Liver (tissue), 9 donors: ENCODE measurements around the gene MEF2A. TPM values are rescaled to one million over a fixed set of nuclear protein-coding genes. Genes with fewer than 3 reads are reported as not detected.
A peak's percentile ranks its signal among the peaks of the same experiment; 100 is the strongest.

Experiments used
- DNase-seq: peaks from one replicate; pipeline ENCODE4 v3.0.0-alpha.2; 2017; ENCODE audit warnings: low spot score
- H3K27ac ChIP-seq, 2 donors: one replicate each; pipeline ENCODE4 v1.7.0; 2013; ENCODE audit warnings: inconsistent platforms in 2 of 2, low read length in 2 of 2, control low read depth in 1 of 2, low read depth in 1 of 2, mild to moderate bottlenecking in 1 of 2
- H3K27me3 ChIP-seq, 4 donors: one replicate each; pipeline versions ENCODE4 v1.6.1 to v1.7.0; 2013; ENCODE audit warnings: low read length in 3 of 4, inconsistent platforms in 1 of 4, mild to moderate bottlenecking in 1 of 4, moderate library complexity in 1 of 4; ENCODE audit not compliant: control insufficient read depth in 4 of 4, insufficient read depth in 4 of 4
- H3K36me3 ChIP-seq, 4 donors: one replicate each; pipeline versions ENCODE4 v1.6.1 to v1.7.0; 2013; ENCODE audit warnings: low read length in 3 of 4, mild to moderate bottlenecking in 3 of 4, low read depth in 1 of 4, moderate library complexity in 1 of 4; ENCODE audit not compliant: control insufficient read depth in 4 of 4, insufficient read depth in 3 of 4
- H3K4me1 ChIP-seq, 4 donors: one replicate each; pipeline versions ENCODE4 v1.6.1 to v1.7.0; 2013; ENCODE audit warnings: low read length in 3 of 4, mild to moderate bottlenecking in 3 of 4, moderate library complexity in 1 of 4; ENCODE audit not compliant: control insufficient read depth in 4 of 4, insufficient read depth in 4 of 4
- H3K4me3 ChIP-seq, 3 donors: one replicate each; pipeline versions ENCODE4 v1.6.1 to v1.7.0; 2013; ENCODE audit warnings: low read length in 3 of 3, control low read depth in 1 of 3, low read depth in 1 of 3, mild to moderate bottlenecking in 1 of 3
- H3K9ac ChIP-seq, 2 donors: one replicate each; pipeline ENCODE4 v1.7.0; 2013; ENCODE audit warnings: low read length in 2 of 2, mild to moderate bottlenecking in 2 of 2, moderate library complexity in 2 of 2, control low read depth in 1 of 2, low read depth in 1 of 2
- H3K9me3 ChIP-seq, 4 donors: one replicate each; pipeline versions ENCODE4 v1.6.1 to v1.7.0; 2013; ENCODE audit warnings: low read length in 3 of 4; ENCODE audit not compliant: control insufficient read depth in 4 of 4
- ATF3 ChIP-seq: IDR thresholded peaks from 2 replicates; pipeline ENCODE4 v1.6.1; 2016; ENCODE audit warnings: antibody characterized with exemption
- CTCF ChIP-seq: fragments of 150-350 bp; IDR thresholded peaks from 2 replicates; pipeline ENCODE4 v1.5.1; 2017; ENCODE audit warnings: improper control_type of control experiment, low read depth, low read length; ENCODE audit not compliant: missing input control
- EGR1 ChIP-seq, 2 donors: IDR thresholded peaks; 2 replicates each; pipeline ENCODE4 v1.6.1; 2016 to 2018; ENCODE audit warnings: antibody characterized with exemption in 2 of 2, low read depth in 2 of 2
- FOXA1 ChIP-seq: IDR thresholded peaks from 2 replicates; pipeline ENCODE4 v1.6.1; 2016; ENCODE audit warnings: antibody characterized with exemption
- FOXA2 ChIP-seq: IDR thresholded peaks from 2 replicates; pipeline ENCODE4 v1.6.1; 2016; ENCODE audit warnings: antibody characterized with exemption
- GABPA ChIP-seq, 2 donors: IDR thresholded peaks in 1 of 2; conservative IDR thresholded peaks in 1 of 2; 2 replicates each; pipeline ENCODE4 v1.6.1; 2016; ENCODE audit warnings: antibody characterized with exemption in 2 of 2, mild to moderate bottlenecking in 1 of 2, moderate library complexity in 1 of 2
- HNF4A ChIP-seq, 2 donors: conservative IDR thresholded peaks; 2 replicates each; pipeline ENCODE4 v1.6.1; 2016; ENCODE audit warnings: antibody characterized with exemption in 2 of 2, mild to moderate bottlenecking in 2 of 2
- HNF4G ChIP-seq: IDR thresholded peaks from 2 replicates; pipeline ENCODE4 v1.6.1; 2016; ENCODE audit warnings: antibody characterized with exemption
- JUND ChIP-seq, 2 donors: IDR thresholded peaks; 2 replicates each; pipeline ENCODE4 v1.6.1; 2016; ENCODE audit warnings: antibody characterized with exemption in 2 of 2
- NR2F2 ChIP-seq: IDR thresholded peaks from 2 replicates; pipeline ENCODE4 v1.6.1; 2016; ENCODE audit warnings: antibody characterized with exemption
- RAD21 ChIP-seq, 2 donors: IDR thresholded peaks; 2 replicates each; pipeline ENCODE4 v1.6.1; 2016; ENCODE audit warnings: antibody characterized with exemption in 2 of 2, mild to moderate bottlenecking in 2 of 2
- REST ChIP-seq: IDR thresholded peaks from 2 replicates; pipeline ENCODE4 v1.6.1; 2016; ENCODE audit warnings: antibody characterized with exemption, mild to moderate bottlenecking
- RXRA ChIP-seq, 2 donors: IDR thresholded peaks; 2 replicates each; pipeline ENCODE4 v1.6.1; 2017 to 2018; ENCODE audit warnings: antibody characterized with exemption in 2 of 2, mild to moderate bottlenecking in 1 of 2
- SP1 ChIP-seq: IDR thresholded peaks from 2 replicates; pipeline ENCODE4 v1.6.1; 2018; ENCODE audit warnings: antibody characterized with exemption, mild to moderate bottlenecking
- TAF1 ChIP-seq: conservative IDR thresholded peaks from 2 replicates; pipeline ENCODE4 v1.6.1; 2016; ENCODE audit warnings: antibody characterized with exemption, mild to moderate bottlenecking
- YY1 ChIP-seq: IDR thresholded peaks from 2 replicates; pipeline ENCODE4 v1.6.1; 2016; ENCODE audit warnings: antibody characterized with exemption, mild to moderate bottlenecking
- ZBTB33 ChIP-seq: IDR thresholded peaks from 2 replicates; pipeline ENCODE4 v1.6.1; 2016; ENCODE audit warnings: antibody characterized with exemption
- WGBS: extraction: QIAGEN DNeasy Blood & Tissue Kit; methylation state at CpG from one replicate; pipeline ENCODE4 v1.1.7; 2013; 5-methylcytosine and 5-hydroxymethylcytosine counted together
- polyA plus RNA-seq, 2 donors: library from polyadenylated mRNA; stranded (reverse) in 1 of 2; unstranded in 1 of 2; fragments of 200-250 nt in 1 of 2; fragments of >200 nt in 1 of 2; fragmentation: Nextera tagmentation in 1 of 2; extraction: Ambion mirVana in 1 of 2; gene quantifications; one replicate each; pipeline versions ENCODE4 v1.2.1 to v1.2.3, GENCODE V29; 2013 to 2015
- total RNA-seq, 2 donors: library from RNA; depleted of rRNA; stranded (reverse); fragments of >200 nt; gene quantifications; one replicate each; pipeline ENCODE4 v1.2.3, GENCODE V29; 2014
- TF ChIP-seq, protein P1 (sequence below): IDR thresholded peaks from 2 replicates; pipeline ENCODE4 v1.6.1; 2016; ENCODE audit warnings: antibody characterized with exemption
- donor health status: healthy.
- donor health status: healthy.
- donor health status: healthy.
- donor health status: healthy.
- donor health status: healthy.

Gene MEF2A
- total and polyA plus RNA-seq, 4 donors, result 8.5 to 45.9 (median 18.2) TPM

- no peak for DNase-seq
- Histone ChIP-seq H3K4me1 (peaks cover 4 to 43% (median 30%) of the 10 kb centered on the region in 4 donors), H3K27me3 (no peaks in the 10 kb centered on the region), H3K36me3 (peaks cover 0 to 2% (median 0%) of the 10 kb centered on the region in 4 donors), H3K27ac (peak overlapping the region; percentile 93 to 95), H3K9me3 (no peaks in the 10 kb centered on the region), H3K4me3 (no peak overlapping the region), H3K9ac (no peak overlapping the region)
- WGBS, result 67% methylated on average over 9 of the region's 9 CpGs
- TF ChIP-seq NR2F2 (no peak), HNF4G (no peak), GABPA (IDR thresholded peaks at IDR 0.05 in 1 of 2, conservative IDR thresholded peaks at IDR 0.05 in 1 of 2) (no peak), JUND (IDR thresholded peaks at IDR 0.05) (no peak), RAD21 (IDR thresholded peaks at IDR 0.05) (no peak), ZBTB33 (no peak), CTCF (no peak), TAF1 (no peak), RXRA (IDR thresholded peaks at IDR 0.05) (no peak), FOXA2 (no peak), ATF3 (no peak), YY1 (no peak), REST (no peak), SP1 (no peak), EGR1 (IDR thresholded peaks at IDR 0.05; ENCODE audit: low read depth in 2 of 2) (no peak), FOXA1 (no peak), HNF4A (conservative IDR thresholded peaks at IDR 0.05) (no peak)
- TF ChIP-seq, protein P1, sequence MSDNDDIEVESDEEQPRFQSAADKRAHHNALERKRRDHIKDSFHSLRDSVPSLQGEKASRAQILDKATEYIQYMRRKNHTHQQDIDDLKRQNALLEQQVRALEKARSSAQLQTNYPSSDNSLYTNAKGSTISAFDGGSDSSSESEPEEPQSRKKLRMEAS, result no peak
Measured at GRCh38 chr15:99568625-99569352, 3.0 kb downstream of the MEF2A start.
